Omental fat pad (tissue), 4 donors: Measurements from ENCODE around the gene MBTPS1. TPM values are rescaled to one million over a fixed set of nuclear protein-coding genes. Genes with fewer than 3 reads are reported as not detected.

Experiments
- ATAC-seq: fragments of 150-250 bp; one replicate; pipeline ENCODE4 v1.9.1; 2016; ENCODE audit warnings: mild to moderate bottlenecking, moderate library complexity; ENCODE audit not compliant: low FRiP score
- DNase-seq: peaks from one replicate; pipeline ENCODE4 v3.0.0-alpha.2; 2019; ENCODE audit warnings: low spot score
- CTCF ChIP-seq, 3 donors: fragments of 450-650 bp; IDR thresholded peaks; one replicate each; pipeline ENCODE4 v1.5.1; 2016 to 2017; ENCODE audit warnings: antibody characterized with exemption in 3 of 3, mild to moderate bottlenecking in 3 of 3, moderate library complexity in 2 of 3
- total RNA-seq, 4 donors: library from RNA; depleted of rRNA; stranded (reverse); fragments of >200 nt; gene quantifications; one replicate each; pipeline ENCODE4 v1.1.0, GENCODE V29; 2016

Gene MBTPS1
- total RNA-seq, 4 donors from 2014 or later = 75.3 to 100 (median 84.3) TPM

GRCh38 chr16:84084570-84085270 is 32.0 kb downstream of the MBTPS1 start:
- ATAC-seq (no peak), DNase-seq (no peak)
- no peak for TF ChIP-seq CTCF (IDR thresholded peaks at IDR 0.05)

GRCh38 chr16:84082835-84083569 is 33.7 kb downstream of the MBTPS1 start:
- ATAC-seq = no peak
- no peak for DNase-seq
- no peak for TF ChIP-seq CTCF (IDR thresholded peaks at IDR 0.05)

- TF ChIP-seq CTCF (IDR thresholded peaks at IDR 0.05) = no peak
- no peak for DNase-seq
- no peak for ATAC-seq
These were observed 34.6 kb downstream of the MBTPS1 start for GRCh38 chr16:84082110-84082509.

- no peak for ATAC-seq
These were observed 35.2 kb downstream of the MBTPS1 start for GRCh38 chr16:84081446-84081989.

GRCh38 chr16:84080813-84081212 is 35.9 kb downstream of the MBTPS1 start:
- TF ChIP-seq CTCF (IDR thresholded peaks at IDR 0.05) = no peak
- DNase-seq (no peak), ATAC-seq (no peak)

More at GRCh38 chr16:84081446-84081989, 35.2 kb downstream of the MBTPS1 start:
- no peak for TF ChIP-seq CTCF (IDR thresholded peaks at IDR 0.05)
- DNase-seq = no peak

GRCh38 chr16:84080378-84080777 is 36.4 kb downstream of the MBTPS1 start:
- no peak for ATAC-seq
- no peak for DNase-seq
- no peak for TF ChIP-seq CTCF (IDR thresholded peaks at IDR 0.05)
